Right atrium auricular region (tissue), 2 donors: ENCODE data around the gene SCN7A. TPM values are rescaled to one million over a fixed set of nuclear protein-coding genes. Genes with fewer than 3 reads are reported as not detected.
"Not testable (repeated sequence)": the region's sequence is repeated elsewhere in the genome, so short reads cannot be mapped to it uniquely, and the experiment has no call there.

Experiments
- DNase-seq: peaks from one replicate; pipeline ENCODE4 v3.0.0-alpha.2; 2019; ENCODE audit warnings: low spot score
- H3K27ac ChIP-seq, 2 donors: fragments of 200-600 bp; sonication (generic); 1 replicate in 1 of 2; 2 replicates in 1 of 2; pipeline ENCODE4 v1.5.1; 2016 to 2019
- H3K27me3 ChIP-seq, 2 donors: fragments of 200-600 bp; sonication (generic); one replicate each; pipeline versions ENCODE4 v1.5.1 to v1.6.0; 2017 to 2019
- H3K36me3 ChIP-seq: fragments of 200-600 bp; sonication (generic); one replicate; pipeline ENCODE4 v1.5.1; 2016
- H3K4me1 ChIP-seq, 2 donors: fragments of 200-600 bp; sonication (generic); one replicate each; pipeline versions ENCODE4 v1.5.1 to v1.6.0; 2017 to 2019
- H3K4me3 ChIP-seq, 2 donors: fragments of 200-600 bp; sonication (generic); 1 replicate in 1 of 2; 2 replicates in 1 of 2; pipeline ENCODE4 v1.5.1; 2017 to 2019; ENCODE audit warnings: mild to moderate bottlenecking in 1 of 2, moderate library complexity in 1 of 2
- H3K9me3 ChIP-seq, 2 donors: fragments of 200-600 bp; sonication (generic); one replicate each; pipeline ENCODE4 v1.5.1; 2019
- CTCF ChIP-seq, 2 donors: fragments of 200-600 bp; sonication (generic); IDR thresholded peaks; one replicate each; pipeline ENCODE4 v1.5.1; 2019; ENCODE audit warnings: antibody characterized with exemption in 2 of 2
- total RNA-seq, 2 donors: library from RNA; depleted of rRNA; stranded (reverse); fragments of >200 nt; gene quantifications; one replicate each; pipeline ENCODE4 v1.1.0, GENCODE V29; 2016

Gene SCN7A
- total RNA-seq, 2 donors from 2014 or later: 6.2 to 30.6 TPM

GRCh38 chr2:166410828-166411472 is 83.1 kb downstream of the SCN7A start:
- H3K27ac ChIP-seq: no peak overlapping the region
- H3K27me3 ChIP-seq: no peaks in the 10 kb centered on the region
- no peak for DNase-seq
- H3K9me3 ChIP-seq: no peaks in the 10 kb centered on the region
- no peaks in the 10 kb centered on the region for H3K36me3 ChIP-seq
- no peaks in the 10 kb centered on the region for H3K4me1 ChIP-seq
- no peak overlapping the region for H3K4me3 ChIP-seq
- TF ChIP-seq CTCF (IDR thresholded peaks at IDR 0.05): no peak

- not testable (repeated sequence) for DNase-seq
These were observed 86.3 kb downstream of the SCN7A start for GRCh38 chr2:166407746-166408145.

GRCh38 chr2:166406374-166406773 is 87.7 kb downstream of the SCN7A start:
- no peak for TF ChIP-seq CTCF (IDR thresholded peaks at IDR 0.05)
- Histone ChIP-seq H3K9me3 (no peaks in the 10 kb centered on the region), H3K4me1 (no peaks in the 10 kb centered on the region), H3K27ac (no peak overlapping the region), H3K4me3 (no peak overlapping the region), H3K27me3 (no peaks in the 10 kb centered on the region), H3K36me3 (no peaks in the 10 kb centered on the region)
- no peak for DNase-seq

More at GRCh38 chr2:166407746-166408145, 86.3 kb downstream of the SCN7A start:
- H3K9me3 ChIP-seq, H3K27ac ChIP-seq, H3K4me1 ChIP-seq, H3K27me3 ChIP-seq, H3K4me3 ChIP-seq, H3K36me3 ChIP-seq: not testable (repeated sequence)

GRCh38 chr2:166405569-166405926 is 88.5 kb downstream of the SCN7A start:
- H3K4me1 ChIP-seq: no peaks in the 10 kb centered on the region
- no peaks in the 10 kb centered on the region for H3K27me3 ChIP-seq
- DNase-seq: no peak
- no peak for TF ChIP-seq CTCF (IDR thresholded peaks at IDR 0.05)
- H3K27ac ChIP-seq: no peak overlapping the region
- no peaks in the 10 kb centered on the region for H3K9me3 ChIP-seq
- no peak overlapping the region for H3K4me3 ChIP-seq
- no peaks in the 10 kb centered on the region for H3K36me3 ChIP-seq

GRCh38 chr2:166404831-166405568 is 89.0 kb downstream of the SCN7A start:
- Histone ChIP-seq H3K27ac (no peak overlapping the region), H3K9me3 (no peaks in the 10 kb centered on the region), H3K4me3 (no peak overlapping the region), H3K36me3 (no peaks in the 10 kb centered on the region), H3K4me1 (no peaks in the 10 kb centered on the region), H3K27me3 (no peaks in the 10 kb centered on the region)
- DNase-seq: no peak
- no peak for TF ChIP-seq CTCF (IDR thresholded peaks at IDR 0.05)

- Histone ChIP-seq H3K27ac (no peak overlapping the region), H3K27me3 (no peaks in the 10 kb centered on the region), H3K4me1 (no peaks in the 10 kb centered on the region), H3K36me3 (no peaks in the 10 kb centered on the region), H3K4me3 (no peak overlapping the region), H3K9me3 (no peaks in the 10 kb centered on the region)
- TF ChIP-seq CTCF (IDR thresholded peaks at IDR 0.05): no peak
- DNase-seq: no peak
These were observed 99.8 kb downstream of the SCN7A start for GRCh38 chr2:166394245-166394644.
